HCEC 1CT (cell line): ENCODE data around the gene SMCO2.

Experiments used
- DNase-seq: peaks from one replicate; pipeline ENCODE4 v3.0.0-alpha.2; 2017

The SMCO2 gene

DNA sequence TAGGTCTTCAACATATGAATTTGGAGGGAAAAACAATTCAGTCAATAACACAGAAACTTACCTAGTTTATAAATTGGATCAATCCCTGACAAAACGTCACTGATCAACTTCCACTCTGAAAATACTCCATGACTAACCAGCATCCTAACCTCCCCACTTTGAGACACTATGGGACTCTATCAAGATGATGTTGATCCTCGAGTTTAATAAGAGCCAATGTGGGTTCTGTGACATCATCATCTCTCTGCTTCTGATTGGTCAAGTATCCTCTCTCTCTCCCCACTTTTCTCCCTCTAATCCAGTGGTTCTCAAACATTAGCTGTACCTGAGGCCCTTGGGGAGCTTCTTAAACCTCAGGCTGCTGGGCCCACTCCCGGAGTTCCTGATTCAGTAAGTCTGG, at the start of gene SMCO2:
Gene SMCO2 (plus strand): TSS at position 301 of the 400 bp plus-strand sequence. CDS start 23,896 bp downstream, outside the sequence.
- DNase-seq, result no peak

DNA sequence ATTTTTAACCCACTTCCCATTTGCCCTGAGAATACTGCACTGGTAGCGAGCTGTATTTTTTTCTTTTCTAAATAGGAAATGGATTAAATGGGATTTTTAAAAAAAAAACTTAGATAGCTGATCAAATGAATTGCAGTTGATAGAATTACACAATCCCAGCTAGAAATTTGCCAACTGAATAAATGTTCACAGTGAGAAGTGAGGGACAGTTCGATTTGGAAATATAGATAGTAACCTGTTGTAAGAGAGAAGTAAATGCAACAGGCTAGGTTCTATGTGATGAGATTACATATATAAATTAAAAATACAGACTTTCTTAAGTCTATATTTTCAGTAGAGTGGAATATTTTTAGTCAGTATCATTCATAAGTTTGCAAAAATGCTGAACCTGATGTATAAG, 48.1 kb upstream of the SMCO2 start:
- no peak for DNase-seq

DNA sequence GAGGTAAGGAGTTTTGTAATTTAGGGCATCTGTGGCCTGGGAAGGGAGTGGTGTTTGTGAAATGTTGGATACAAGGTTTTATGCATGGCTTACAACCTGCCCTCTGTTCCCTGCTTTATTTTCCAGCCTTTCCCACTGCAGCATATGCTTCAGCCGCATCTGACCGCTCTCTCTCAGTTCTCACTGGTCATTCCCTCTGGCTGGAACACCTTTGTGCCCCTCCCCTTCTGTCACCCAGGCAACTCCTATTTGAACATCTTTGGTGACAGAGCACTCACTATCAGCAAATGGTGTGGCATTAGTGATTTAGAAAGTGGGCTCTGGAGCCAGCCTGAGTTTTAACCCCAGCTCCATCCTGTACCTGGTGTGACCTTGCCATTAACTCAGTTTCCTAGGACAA, 47.5 kb upstream of the SMCO2 start:
- no peak for DNase-seq

DNA sequence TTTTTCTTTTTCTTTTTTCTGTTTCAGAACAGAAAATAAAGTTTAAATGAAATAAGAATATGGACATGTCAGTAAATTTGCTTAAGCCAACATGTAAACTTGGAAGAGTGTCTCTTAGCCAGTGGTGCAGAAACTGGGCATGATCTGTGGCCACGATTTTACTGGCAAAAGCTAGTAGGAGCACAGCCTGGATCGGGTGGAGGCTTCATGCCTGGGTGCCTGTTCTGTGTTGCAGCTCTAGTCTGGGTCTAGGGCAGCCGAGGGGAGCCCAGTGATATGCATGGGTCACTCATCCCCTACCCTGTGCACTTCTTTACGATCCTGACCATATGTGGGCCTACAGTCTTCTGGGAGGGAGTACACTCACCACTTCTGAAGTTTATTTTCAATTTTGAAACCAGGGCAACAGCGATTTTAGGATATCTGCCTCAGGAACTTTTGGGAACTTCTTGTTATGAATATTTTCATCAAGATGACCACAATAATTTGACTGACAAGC, 45.6 kb upstream of the SMCO2 start:
- DNase-seq, result peak; percentile 2

DNA sequence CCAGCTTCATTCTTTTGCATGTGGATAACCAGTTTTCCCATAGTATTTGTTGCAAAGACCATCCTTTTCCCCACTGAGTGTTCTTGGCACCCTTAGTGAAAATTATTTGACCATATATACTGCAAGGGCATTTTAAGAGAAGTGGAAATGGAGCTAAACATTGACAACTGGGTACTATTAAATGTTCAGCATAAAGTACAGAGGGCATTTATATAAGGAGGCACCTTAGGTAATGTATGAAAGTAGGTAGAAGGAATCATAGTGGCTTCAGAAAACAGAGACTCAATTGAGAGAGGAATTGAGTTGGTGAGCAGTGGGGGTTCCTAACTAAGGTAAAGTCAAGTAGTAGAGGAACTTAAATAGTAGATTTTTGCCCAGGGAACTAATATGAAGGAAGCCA, 34.5 kb upstream of the SMCO2 start:
- no peak for DNase-seq

DNA sequence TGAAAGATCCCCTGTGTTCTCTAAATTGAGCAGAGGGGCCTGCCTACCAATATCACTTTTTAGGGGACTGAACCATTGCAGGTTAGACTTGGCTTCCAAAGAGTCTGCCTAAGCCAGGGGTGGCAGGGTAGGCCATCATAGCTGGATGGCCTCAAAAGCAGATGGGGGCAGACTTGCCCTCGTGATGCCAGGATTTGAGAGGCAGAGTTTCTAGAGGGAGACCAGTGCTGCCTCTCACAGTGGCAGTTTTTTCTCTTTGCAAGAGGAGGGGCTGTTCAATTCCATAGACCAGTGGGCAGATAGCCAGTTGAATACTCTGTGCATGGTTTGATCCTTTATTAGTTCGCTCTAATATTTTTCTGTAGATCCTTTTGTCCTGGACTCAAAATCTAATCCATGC, 23.8 kb upstream of the SMCO2 start:
- no peak for DNase-seq

DNA sequence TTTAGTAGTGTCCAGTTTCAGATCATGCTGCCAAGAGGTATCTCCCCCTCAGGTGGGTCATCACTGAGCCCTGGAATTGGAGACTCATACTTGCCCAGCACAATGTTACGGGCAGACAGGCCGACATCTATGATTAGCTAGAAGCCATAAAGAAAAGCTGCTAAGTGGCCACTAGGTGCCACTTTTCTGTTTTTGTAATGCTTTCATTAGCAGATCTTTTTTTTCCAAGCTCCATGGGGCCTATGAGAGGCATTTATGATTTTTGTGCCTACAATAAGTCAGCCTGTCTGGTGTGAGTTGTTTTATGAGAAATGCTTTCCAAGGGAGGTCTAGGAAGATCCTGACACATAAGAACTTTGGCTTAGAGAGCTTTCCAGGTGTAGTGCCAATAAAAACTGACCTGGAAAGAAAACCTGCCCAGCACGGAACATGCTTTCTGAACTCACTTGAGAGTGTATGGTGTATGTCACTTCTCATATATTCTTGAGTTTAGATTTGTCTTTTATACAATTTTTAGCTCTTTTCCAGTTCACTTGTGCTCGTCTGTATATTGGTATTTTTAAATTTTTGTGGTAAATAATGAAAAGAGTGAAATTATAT, 21.8 kb upstream of the SMCO2 start:
- DNase-seq, result peak; percentile 60

DNA sequence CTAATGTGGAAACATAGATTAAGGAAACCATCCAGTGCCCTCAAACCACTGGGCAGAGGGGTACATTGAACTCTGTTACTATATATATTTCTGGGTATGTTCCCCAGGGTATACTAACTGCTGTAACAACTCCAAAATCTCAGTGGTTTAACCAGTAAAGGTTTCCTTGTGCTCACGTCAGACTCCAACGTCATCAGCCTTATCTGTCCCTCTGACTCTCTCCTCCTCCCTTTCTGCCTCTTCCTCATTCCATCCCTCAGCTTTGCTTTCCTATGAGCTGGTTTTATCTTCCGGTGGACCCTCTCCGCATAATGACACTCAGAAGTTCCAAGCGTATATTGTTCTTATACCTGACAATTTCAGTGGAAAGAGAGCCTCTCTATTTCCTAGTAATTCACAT, 21.2 kb upstream of the SMCO2 start:
- DNase-seq, result no peak

DNA sequence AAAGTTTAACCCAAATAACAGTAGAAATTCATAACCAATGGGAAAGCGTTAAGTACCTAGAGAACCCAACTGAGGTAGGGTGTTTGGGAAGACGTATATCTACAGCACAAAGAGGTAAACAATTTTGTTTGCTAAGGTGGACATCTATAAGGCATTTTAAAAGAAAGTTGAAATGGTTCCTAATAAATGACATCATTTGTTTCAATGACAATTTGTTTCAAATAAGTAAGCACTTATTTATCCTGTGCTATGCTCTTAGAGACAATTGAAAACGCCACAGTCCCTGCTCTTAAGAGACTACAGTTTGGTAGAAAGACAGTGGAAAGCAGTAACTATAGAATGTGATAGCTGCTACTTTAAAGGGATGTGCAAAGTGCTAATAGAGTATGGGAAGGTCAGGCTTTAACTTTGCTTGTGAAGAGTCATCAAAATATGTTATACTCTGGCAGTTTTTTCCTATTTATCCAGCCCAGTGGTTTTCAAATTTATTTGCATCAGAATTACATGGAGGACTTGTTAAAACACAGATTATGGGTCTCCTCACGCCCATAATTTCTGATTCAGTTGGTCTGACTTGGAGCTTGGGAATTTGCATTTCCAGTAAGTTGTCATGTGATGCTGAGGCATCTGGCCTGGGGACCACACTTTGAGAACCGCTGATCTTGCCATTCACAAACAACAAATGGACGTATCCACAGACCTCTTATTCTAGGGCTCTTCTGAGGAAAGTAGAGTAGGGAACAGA, 19.6 kb upstream of the SMCO2 start:
- DNase-seq, result no peak

DNA sequence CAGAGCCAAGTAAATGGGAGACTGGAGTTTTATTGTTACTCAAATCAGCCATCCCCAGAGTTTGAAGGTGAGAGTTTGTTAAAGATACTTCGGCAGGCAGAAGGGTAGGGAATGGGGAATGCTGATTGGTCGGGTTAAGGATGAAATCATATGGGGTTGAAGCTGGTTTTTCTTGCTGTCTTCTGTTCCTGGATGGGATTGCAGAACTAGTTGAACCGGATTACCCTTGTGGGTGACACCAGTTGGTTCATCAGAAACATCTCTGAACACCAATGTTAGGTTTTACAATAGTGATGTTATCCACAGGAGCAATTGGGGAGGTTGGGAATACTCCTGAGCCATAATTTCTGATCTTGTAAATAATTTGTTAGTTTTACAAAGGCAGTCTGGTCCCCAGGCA, 18.7 kb upstream of the SMCO2 start:
- DNase-seq, result no peak

DNA sequence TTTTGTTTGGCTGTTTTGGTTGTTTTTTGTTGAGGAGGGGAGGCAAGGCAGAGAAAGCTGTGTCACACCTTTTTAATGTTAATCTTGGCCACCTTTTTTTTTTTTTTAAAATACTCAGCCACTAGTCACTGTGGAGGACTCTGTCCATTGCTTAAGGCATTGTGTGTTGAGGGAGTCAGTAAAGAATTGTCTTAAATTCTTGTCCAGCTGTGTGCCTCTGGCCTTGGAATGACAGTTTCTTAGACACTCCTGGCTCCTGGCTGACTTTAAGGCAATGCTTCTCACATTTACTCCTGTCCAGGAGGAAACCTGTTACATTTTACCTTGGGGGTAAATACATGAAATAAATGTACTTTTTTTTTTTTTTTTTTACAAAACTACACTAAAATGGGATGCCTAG, 18.1 kb upstream of the SMCO2 start:
- no peak for DNase-seq

DNA sequence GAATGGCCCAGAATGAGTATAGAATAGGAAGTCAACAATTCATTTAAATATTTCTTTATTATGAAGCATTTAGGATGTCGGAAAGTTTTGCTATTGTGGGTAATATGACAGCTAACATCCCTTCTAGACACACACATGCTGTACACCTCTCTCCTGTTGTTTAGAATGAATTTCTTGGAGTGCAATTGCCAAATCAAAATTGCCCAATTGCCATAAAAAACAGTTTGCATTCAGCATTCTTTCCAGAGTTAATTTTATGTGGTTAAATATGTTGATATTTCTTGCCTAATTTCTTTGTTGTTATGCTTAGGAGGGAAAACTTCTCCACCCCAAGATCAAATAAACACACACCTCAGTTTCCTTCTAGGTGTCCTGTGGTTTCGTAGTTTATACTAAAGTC, 16.9 kb upstream of the SMCO2 start:
- DNase-seq, result no peak

DNA sequence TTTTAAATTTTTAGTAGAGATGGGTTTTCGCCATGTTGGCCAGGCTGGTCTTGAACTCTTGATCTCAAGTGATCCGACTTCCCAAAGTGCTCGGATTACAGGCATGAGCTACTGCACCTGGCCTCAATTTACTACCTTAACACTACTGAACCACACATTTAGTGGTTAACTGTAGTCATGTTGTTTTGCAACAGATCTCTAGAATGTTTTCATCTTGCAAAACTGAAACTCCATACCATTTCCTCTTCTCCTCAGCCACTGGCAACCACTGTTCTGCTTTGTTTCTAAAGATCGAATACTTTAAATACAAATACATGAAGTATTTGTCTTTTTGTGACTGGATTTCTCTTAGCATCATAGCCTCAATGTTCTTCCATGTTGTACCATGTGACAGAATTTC, 15.4 kb upstream of the SMCO2 start:
- DNase-seq, result no peak

DNA sequence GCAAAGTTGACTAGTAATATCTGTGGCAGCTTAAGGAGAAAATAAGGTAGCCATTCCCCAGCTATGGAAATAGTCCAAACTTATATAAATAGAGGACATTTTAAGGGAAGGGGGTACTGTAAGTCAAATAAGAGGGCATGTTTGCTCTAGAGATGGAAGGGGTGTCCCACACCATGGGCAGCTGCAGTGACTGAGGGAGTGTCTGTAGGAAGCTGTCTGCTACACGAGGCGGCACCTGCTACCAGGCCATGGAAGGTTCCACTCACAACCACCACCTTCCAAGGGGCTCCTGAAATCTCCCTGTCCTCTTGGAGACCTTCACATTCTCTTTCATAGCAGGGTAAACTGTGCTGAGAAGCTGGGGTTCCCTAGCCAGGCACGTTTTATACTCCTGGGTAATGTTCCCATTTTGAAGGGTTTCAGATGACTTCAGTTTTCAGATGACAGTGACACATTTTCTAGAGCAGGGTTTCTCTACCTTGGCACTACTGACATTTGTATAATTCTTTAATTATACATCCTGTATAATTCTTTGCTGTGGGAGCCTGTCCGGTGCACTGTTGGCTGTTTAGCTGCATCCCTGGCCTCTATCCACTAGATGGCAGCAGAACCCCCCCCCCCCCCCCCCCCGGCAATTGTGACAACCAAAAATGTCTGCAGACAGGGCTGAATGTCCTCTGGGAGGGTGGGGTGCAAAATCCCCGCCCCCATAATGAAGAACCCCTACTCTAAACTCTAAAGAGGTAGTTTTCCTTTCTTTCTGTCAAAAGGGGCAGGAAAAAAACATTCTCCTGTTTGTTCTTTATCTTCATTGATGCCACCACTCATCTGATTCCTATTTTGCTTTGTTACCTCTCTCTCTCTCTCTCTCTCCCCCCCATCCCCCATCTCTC, 11.6 kb upstream of the SMCO2 start:
- peak; percentile 10 for DNase-seq

DNA sequence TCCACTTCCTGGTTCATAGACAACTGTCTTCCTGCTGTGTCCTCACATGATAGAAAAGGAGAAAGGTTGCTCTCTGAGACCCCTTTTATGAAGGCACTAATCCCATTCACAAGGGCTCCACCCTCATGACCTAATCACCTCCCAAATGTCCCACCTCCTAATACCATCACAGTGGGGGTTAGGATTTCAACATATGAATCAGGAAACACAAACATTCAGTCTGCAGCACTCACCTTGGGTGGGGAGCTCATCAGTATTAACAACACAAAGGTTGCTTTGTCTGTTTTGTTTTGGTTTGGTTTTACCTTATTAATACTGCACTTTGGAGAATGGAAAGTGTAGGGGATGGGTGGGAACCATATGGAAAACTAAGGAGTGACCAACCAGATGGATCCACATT, 10.5 kb upstream of the SMCO2 start:
- DNase-seq, result no peak

DNA sequence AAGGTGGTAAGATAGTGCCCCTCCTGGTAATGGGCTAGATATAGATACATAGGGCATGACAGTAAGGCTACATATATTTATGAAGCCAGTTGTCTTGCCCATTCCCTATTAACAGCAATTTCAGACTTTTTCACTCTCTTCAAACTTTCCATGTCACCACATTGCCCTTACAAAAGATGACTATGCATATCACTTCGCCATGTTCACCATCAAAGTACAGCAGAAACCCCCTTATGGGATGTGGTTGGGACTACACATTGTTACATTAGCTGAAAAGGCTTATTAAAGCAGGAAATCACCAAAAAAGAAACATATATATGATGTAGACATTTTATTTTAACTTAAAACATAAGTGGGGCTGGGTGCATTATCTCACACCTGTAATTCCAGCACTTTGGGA, 9.8 kb upstream of the SMCO2 start:
- DNase-seq, result no peak

DNA sequence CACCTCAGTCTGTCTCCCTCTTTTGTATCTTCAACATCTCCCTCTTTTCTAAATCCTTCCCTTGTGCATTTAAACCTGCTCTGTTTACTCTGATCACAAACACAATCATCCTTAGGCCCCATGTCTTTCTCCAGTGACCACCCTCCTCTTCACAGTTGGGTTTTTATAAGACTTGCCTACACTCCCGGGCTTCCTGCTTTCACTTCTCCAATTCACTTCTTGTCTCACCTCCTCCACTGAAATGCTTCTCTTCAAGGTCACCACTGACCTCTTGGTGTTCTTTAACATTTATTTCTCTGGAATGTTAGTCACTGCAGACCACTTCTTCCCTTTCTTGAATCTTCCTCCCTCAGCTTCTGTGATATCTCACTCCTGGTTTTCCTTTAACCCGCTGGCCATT, 8.7 kb upstream of the SMCO2 start:
- no peak for DNase-seq

DNA sequence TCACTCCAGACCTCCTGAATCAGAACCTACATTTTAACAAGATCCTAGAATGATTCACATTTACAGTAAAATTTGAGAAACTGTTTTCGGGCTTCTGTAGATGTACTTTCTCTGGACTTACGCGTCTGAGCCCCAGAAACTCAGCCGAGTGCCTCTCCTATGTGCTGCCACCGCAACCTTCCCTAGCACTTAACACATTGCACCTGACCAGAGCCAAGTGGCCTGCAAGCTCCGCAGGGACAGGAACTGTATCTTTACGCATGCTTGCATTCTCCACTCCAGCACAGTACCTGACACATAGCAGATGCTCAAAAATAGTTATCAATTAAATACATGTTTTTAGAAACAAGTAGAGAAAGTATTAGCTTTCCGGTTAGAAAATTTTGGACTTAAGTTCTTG, 1.2 kb downstream of the SMCO2 start:
- DNase-seq, result no peak

DNA sequence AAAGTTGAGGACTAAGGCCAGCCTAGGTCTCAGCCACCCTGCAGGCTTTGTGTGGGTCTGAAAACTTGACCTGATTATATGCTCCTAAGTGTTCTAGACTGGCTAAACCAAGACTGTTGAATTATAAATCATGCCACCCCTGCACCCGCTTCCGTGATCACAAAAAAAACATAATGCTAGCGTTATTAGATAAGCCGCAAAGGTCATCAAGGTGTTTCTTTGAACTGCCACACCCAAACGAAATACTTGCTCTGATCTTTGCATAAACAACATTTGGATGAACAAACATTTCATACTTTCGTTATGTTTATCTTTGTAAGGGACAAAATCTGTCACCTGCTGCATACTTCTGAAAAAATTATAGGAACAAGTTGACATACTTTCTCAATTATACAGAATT, 2.5 kb downstream of the SMCO2 start:
- DNase-seq, result no peak

DNA sequence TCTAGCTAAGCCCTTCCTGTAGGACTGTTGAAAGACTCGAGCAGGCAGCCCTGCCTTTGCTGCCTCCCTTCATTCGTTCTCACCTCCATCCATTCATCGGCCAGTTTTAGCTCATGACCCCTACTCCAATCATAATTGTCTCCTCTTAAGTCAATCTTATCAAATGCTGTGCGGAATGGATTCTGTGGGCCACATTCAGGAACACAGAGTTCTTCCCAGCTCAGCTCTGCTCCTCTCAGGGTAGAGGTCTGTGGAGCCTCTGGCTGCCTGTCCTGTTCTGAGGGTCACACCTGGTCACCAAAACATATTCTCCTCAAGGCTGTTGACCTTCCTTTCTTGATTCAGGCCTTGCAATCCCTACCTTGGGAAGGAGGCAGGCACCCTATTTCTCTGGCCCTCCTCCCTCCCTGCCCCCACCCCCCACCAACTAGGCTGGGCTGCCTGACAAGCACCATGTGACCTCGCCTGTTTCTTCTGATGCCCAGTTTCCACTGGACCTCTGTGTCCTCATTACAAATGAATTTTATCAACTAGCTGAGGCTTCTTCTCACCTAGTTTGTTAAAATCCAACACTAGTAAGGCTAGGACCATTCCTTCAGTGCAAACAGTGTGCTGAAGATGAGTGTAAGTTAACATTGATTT, 3.5 kb downstream of the SMCO2 start:
- DNase-seq, result no peak

DNA sequence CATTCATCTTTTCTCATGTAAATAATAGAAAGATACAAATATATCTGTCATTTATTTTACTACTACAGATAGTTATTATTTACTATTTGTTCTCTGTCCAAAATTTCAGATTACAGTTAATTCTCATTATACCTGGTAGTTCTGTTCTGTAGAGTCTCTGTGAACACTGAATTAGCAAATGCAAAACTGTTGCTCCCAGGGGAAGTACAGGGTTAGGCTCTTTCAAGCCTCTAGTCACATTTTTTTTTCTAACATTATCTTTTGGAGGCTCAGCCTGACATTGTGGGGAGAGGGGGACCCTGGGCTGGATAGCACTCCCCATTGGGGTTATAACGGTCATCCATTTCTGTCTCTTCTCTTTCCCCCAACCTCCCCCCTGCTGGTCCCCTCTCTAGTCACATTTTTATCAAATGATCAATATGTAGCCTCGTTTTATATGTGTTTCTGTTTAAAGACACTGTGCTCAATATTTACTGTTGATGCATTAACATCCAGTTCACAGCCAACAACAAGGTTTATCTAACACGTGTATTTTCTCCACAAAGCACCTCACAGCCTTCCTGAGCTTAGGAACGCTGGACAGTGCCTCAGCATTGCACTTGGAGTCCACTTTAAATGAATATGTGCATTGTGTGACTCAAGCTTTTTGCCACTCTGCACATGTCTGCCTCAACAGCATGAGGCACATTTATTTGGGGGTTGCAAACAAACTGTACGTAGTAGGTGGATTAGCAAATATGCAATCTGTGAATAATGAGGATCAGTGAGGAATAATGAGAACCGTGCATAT, 4.7 kb downstream of the SMCO2 start:
- DNase-seq, result no peak

DNA sequence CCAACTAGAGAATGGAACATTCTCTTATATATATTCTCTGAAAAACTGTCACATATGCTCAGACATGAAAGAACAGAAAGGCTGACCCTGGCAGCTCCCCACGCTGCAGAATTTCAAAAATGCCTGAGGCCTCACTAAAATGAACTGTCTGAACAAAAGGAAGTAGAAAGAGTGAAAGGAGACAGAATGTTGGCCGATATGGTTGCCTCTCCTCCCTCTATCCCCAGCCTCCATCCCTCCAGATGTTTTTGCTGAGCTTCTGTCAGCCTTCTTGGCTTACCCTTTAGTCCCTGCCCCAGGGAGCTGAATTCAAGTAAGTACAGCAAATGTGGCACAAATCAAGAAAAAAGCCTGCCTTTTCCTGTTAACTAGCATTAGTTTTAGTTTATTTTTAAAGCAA, 6.9 kb downstream of the SMCO2 start:
- DNase-seq, result no peak
